ENCODE results near the gene LAMA3. TPM values are rescaled to one million over a fixed set of nuclear protein-coding genes. Genes with fewer than 3 reads are reported as not detected.

The LAMA3 gene
- total RNA-seq, 2 donors from 2014 or later: 0.07 TPM; not detected in 1

GRCh38 chr18:23857756-23858155 is 168.5 kb downstream of the LAMA3 start:
- no peaks in the 10 kb centered on the region for H3K9me3 ChIP-seq (ENCODE audit: control insufficient read depth, low read length, poor library complexity, severe bottlenecking)
- Mint-ChIP-seq H3K36me3 (ENCODE audit: low read depth) (no peaks in the 10 kb centered on the region), H3K27me3 (no peaks in the 10 kb centered on the region), H3K27ac (peak overlapping the region; percentile 66), H3K4me1 (peaks cover 28% of the 10 kb centered on the region), H3K4me3 (no peak overlapping the region)
- DNase-seq (no peak), ATAC-seq (no peak)

- DNase-seq (no peak), ATAC-seq (no peak)
- no peaks in the 10 kb centered on the region for H3K9me3 ChIP-seq (ENCODE audit: control insufficient read depth, low read length, poor library complexity, severe bottlenecking)
- Mint-ChIP-seq H3K36me3 (ENCODE audit: low read depth) (no peaks in the 10 kb centered on the region), H3K4me1 (peaks cover 35% of the 10 kb centered on the region), H3K4me3 (no peak overlapping the region), H3K27me3 (no peaks in the 10 kb centered on the region), H3K27ac (no peak overlapping the region)
Observed at GRCh38 chr18:23859466-23860336, 170.4 kb downstream of the LAMA3 start.

DNA sequence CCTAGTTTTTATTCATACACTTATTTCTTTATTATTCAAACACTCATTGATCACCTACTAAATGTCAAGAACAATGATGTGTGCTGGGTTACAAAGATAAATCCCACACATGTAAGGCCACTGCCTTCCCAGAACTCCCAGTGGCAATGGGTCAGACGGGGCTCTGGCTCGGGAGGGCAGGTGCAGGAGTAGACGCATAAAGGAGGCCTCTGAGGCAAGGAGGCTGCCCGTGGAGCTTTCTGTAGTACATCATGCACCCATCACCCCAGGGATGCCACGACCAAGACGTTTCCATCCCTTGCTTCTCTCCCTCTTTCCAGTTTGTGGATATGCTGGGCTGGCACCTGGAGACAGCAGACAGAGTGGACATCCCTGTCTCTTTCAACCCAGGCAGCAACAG is 172.1 kb downstream of the LAMA3 start:
- H3K36me3 Mint-ChIP-seq (ENCODE audit: low read depth): no peaks in the 10 kb centered on the region
- DNase-seq (no peak), ATAC-seq (no peak)
- no peaks in the 10 kb centered on the region for H3K27me3 Mint-ChIP-seq
- H3K27ac Mint-ChIP-seq: no peak overlapping the region
- H3K4me1 Mint-ChIP-seq: peaks cover 51% of the 10 kb centered on the region
- H3K9me3 ChIP-seq (ENCODE audit: control insufficient read depth, low read length, poor library complexity, severe bottlenecking): no peaks in the 10 kb centered on the region
- no peak overlapping the region for H3K4me3 Mint-ChIP-seq

DNA sequence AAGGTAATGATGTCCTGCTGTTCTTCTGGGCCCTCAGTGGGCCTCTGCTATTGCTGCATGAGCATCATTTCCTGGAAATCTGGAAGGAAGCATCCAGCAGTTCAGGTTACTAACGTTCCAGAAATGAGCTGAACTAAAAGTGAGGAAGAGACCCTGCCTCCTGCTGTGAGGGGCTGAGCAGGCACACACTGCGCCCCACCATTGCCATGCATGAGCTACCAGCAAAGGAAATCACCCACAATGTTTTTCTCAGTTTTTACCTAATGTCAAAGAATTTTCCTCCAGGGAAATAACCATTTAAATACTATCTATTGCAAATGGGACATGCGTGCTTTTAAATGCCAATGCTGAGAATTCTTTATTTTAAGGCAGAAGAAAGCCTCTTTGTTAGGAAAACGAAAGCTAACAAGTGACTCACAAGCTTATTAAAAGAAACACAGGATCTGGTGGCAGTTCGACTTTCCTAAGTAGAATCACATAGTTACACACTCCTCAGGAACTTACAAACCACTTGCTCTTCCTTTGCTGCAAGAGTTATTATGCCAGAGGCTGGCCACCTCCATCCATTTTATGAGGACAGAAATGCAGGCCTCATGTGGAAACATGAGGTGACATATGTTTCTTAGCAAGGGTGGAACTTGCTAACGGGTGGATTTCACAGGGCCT is 172.7 kb downstream of the LAMA3 start:
- H3K27me3 Mint-ChIP-seq: no peaks in the 10 kb centered on the region
- peaks cover 49% of the 10 kb centered on the region for H3K4me1 Mint-ChIP-seq
- no peaks in the 10 kb centered on the region for H3K36me3 Mint-ChIP-seq (ENCODE audit: low read depth)

DNA sequence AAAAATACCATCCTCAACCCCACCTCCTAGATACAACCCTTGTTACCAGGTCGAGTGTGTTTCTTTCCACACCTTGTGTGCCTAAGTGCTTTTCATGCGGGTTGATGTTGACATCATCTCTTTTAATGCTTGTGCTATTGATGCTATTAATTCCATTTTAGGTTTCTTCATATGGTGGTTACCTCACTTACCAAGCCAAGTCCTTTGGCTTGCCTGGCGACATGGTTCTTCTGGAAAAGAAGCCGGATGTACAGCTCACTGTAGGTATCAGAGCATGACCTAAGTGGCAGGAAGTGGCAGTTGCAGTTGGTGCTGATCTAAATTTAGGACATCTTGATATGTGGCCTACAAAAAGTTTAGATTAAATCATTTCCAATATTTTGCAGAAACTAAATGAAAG is 175.4 kb downstream of the LAMA3 start:
- Mint-ChIP-seq H3K27ac (peak overlapping the region; percentile 95), H3K36me3 (ENCODE audit: low read depth) (no peaks in the 10 kb centered on the region), H3K27me3 (no peaks in the 10 kb centered on the region), H3K4me3 (no peak overlapping the region), H3K4me1 (peaks cover 42% of the 10 kb centered on the region)
- DNase-seq: peak in 1 of 3 donors; percentile 12
- peak; percentile 87 for ATAC-seq
- H3K9me3 ChIP-seq (ENCODE audit: control insufficient read depth, low read length, poor library complexity, severe bottlenecking): no peaks in the 10 kb centered on the region

More for the DNA sequence above, 172.7 kb downstream of the LAMA3 start:
- H3K4me3 Mint-ChIP-seq: no peak overlapping the region
- H3K27ac Mint-ChIP-seq: peak overlapping the region; percentile 95
- no peak for ATAC-seq
- DNase-seq: no peak
- H3K9me3 ChIP-seq (ENCODE audit: control insufficient read depth, low read length, poor library complexity, severe bottlenecking): no peaks in the 10 kb centered on the region

DNA sequence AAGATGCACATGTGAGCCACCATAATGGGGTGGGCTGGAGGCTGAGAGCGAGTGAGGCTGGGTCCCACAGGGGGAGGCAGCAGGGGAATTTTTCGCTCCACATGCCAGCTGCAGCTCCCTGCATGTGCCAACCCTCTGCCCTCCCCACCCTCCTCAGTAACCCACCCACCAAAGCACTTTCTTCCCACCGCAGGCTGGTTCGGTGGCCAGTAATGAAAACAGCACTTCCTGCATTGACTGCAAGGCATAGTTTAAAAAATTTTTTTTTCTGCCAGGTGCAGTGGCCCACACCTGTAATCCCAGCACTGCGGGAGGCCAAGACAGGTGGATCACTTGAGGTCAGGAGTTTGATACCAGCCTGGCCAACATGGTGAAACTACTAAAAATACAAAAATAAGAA is 177.8 kb downstream of the LAMA3 start:
- no peak for ATAC-seq
- Mint-ChIP-seq H3K27me3 (no peaks in the 10 kb centered on the region), H3K4me3 (no peak overlapping the region), H3K36me3 (ENCODE audit: low read depth) (no peaks in the 10 kb centered on the region), H3K4me1 (peaks cover 45% of the 10 kb centered on the region), H3K27ac (peak overlapping the region; percentile 95)
- no peaks in the 10 kb centered on the region for H3K9me3 ChIP-seq (ENCODE audit: control insufficient read depth, low read length, poor library complexity, severe bottlenecking)
- no peak for DNase-seq

DNA sequence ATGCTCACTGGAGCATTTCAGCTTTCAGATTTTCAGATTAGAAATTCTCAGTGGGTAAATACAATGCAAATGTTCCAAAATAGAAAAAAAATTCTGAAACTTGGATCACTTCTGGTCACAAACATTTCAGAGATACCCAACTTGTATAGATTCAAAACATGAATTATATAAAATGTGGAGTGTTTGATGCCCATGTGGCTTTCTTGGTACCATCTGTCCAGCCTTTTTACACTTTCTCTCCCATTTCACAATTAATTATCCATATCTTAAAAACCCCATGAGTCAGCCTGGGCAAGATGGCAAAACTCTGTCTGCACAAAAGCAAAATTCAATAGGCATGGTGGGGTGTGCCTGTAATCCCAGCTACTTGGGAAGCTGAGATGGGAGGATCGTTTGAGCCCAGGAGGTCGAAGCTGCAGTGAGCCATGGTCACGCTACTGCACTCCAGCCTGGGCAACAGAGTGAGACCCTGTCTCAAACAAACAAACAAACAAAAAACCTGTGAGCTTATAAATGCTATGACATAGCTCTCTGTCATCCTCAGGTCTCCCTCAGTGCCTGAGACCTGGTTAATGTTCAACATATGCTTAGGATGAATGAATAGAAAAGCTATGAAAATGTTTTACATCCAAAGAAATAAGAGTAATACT is 179.0 kb downstream of the LAMA3 start:
- H3K4me3 Mint-ChIP-seq: no peak overlapping the region
- DNase-seq (no peak), ATAC-seq (no peak)
- no peaks in the 10 kb centered on the region for H3K36me3 Mint-ChIP-seq (ENCODE audit: low read depth)
- no peaks in the 10 kb centered on the region for H3K9me3 ChIP-seq (ENCODE audit: control insufficient read depth, low read length, poor library complexity, severe bottlenecking)
- H3K27me3 Mint-ChIP-seq: no peaks in the 10 kb centered on the region
- peak overlapping the region; percentile 95 for H3K27ac Mint-ChIP-seq
- peaks cover 52% of the 10 kb centered on the region for H3K4me1 Mint-ChIP-seq

- peak overlapping the region; percentile 84 for H3K4me3 Mint-ChIP-seq
- DNase-seq: no peak
- no peaks in the 10 kb centered on the region for H3K27me3 Mint-ChIP-seq
- ATAC-seq: no peak
- H3K9me3 ChIP-seq (ENCODE audit: control insufficient read depth, low read length, poor library complexity, severe bottlenecking): no peaks in the 10 kb centered on the region
- H3K4me1 Mint-ChIP-seq: peaks cover 35% of the 10 kb centered on the region
- H3K36me3 Mint-ChIP-seq (ENCODE audit: low read depth): no peaks in the 10 kb centered on the region
- peak overlapping the region; percentile 97 for H3K27ac Mint-ChIP-seq
Observed at GRCh38 chr18:23870676-23871380, 181.6 kb downstream of the LAMA3 start.

- Mint-ChIP-seq H3K27ac (peak overlapping the region; percentile 97), H3K27me3 (no peaks in the 10 kb centered on the region)
Observed at GRCh38 chr18:23871410-23871809, 182.2 kb downstream of the LAMA3 start.

DNA sequence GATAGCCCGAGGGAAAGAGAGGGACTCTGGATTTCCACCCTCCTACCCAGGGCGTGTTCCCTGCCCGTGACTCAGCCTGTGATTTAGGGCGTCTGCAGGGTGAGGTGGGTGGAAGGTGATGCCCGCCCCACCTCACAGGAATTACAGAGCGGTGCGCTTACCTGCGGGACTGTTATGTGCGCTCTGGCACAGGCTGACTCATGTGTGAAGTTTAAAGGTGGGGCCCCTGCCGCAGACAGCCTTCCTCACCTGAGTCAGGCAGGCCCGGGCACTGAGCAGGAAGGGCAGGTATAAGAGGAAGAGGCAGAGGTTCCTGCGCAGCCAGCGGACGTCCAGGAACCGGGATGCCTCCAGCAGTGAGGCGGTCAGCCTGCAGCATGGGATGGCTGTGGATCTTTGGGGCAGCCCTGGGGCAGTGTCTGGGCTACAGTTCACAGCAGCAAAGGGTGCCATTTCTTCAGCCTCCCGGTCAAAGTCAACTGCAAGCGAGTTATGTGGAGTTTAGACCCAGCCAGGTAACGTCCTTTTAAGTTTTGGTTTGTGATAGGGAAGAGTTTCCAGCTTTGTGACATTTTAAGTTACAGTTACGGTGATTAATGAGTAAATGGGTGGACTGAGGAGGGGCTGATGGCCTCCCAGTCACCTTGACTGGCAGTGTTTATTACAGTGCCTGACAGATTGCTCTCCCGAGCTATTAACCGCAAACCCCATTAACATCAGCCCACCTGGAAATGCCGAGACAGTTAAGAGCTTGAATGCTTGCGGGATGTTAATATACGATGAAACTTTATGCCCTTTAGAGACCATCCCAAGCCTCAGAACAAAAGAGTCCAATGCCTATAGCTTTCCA is 183.7 kb downstream of the LAMA3 start:
- DNase-seq: peak in 2 of 3 donors; percentile 14 to 43
- ATAC-seq: peak; percentile 54
- H3K4me3 Mint-ChIP-seq: peak overlapping the region; percentile 75

More at GRCh38 chr18:23871410-23871809, 182.2 kb downstream of the LAMA3 start:
- H3K4me1 Mint-ChIP-seq: peaks cover 30% of the 10 kb centered on the region
- H3K9me3 ChIP-seq (ENCODE audit: control insufficient read depth, low read length, poor library complexity, severe bottlenecking): no peaks in the 10 kb centered on the region
- H3K4me3 Mint-ChIP-seq: peak overlapping the region; percentile 84
- H3K36me3 Mint-ChIP-seq (ENCODE audit: low read depth): no peaks in the 10 kb centered on the region
- peak; percentile 25 to 67 (median 52) for DNase-seq
- peak; percentile 98 for ATAC-seq

DNA sequence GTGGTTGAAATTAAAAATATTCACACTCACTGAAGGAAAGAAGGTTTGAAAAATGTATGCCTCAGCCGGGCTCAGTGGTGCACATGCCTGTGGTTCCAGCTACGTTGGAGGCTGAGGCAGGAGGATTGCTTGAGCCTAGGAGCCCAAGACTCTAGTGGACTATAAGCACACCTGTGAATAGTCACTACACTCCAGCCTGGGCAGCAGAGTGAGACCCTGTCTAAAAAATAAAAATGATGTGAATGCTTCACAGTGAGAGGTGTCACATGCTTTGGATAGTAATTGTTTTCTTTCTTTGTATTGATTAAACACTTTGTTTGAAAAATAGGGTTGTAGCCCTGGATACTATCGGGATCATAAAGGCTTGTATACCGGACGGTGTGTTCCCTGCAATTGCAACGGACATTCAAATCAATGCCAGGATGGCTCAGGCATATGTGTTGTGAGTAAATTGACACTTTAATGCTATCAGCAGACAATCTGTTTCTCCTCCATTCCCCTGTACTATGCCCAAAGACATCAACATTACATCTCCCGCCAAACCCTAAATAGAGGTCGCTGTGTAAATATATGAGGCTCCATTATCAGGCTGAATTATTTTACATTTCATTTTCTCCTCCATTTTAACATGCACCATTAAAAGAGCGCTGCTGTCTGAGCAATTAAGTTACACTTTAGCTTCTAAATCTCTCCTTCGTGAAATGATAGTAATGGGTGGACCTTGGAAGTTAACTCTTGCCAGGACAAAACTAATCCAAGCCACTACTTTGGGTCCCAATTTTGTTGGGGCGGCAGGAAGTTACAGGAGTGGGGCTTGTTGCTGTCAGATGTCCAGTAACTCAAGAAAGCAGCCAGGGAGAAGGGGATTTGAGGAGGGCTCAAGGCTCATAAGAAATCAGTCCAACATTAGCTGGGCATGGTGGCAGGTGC is 187.0 kb downstream of the LAMA3 start:
- H3K27me3 Mint-ChIP-seq: peaks cover 10% of the 10 kb centered on the region
- no peaks in the 10 kb centered on the region for H3K9me3 ChIP-seq (ENCODE audit: control insufficient read depth, low read length, poor library complexity, severe bottlenecking)
- ATAC-seq: no peak
- H3K36me3 Mint-ChIP-seq (ENCODE audit: low read depth): peaks cover 5% of the 10 kb centered on the region
- no peak overlapping the region for H3K4me3 Mint-ChIP-seq
- no peak for DNase-seq
- H3K4me1 Mint-ChIP-seq: peaks cover 23% of the 10 kb centered on the region
- H3K27ac Mint-ChIP-seq: no peak overlapping the region

More for the DNA sequence above, 183.7 kb downstream of the LAMA3 start:
- no peaks in the 10 kb centered on the region for H3K9me3 ChIP-seq (ENCODE audit: control insufficient read depth, low read length, poor library complexity, severe bottlenecking)
- Mint-ChIP-seq H3K36me3 (ENCODE audit: low read depth) (no peaks in the 10 kb centered on the region), H3K4me1 (peaks cover 30% of the 10 kb centered on the region), H3K27me3 (no peaks in the 10 kb centered on the region), H3K27ac (peak overlapping the region; percentile 97)

All from T-helper 17 cell (primary cell).